Measurements from ENCODE around the gene EIF3F. TPM values are rescaled to one million over a fixed set of nuclear protein-coding genes. Genes with fewer than 3 reads are reported as not detected.

The EIF3F gene
- total RNA-seq: 310 and 312 TPM in 2 replicates

DNA sequence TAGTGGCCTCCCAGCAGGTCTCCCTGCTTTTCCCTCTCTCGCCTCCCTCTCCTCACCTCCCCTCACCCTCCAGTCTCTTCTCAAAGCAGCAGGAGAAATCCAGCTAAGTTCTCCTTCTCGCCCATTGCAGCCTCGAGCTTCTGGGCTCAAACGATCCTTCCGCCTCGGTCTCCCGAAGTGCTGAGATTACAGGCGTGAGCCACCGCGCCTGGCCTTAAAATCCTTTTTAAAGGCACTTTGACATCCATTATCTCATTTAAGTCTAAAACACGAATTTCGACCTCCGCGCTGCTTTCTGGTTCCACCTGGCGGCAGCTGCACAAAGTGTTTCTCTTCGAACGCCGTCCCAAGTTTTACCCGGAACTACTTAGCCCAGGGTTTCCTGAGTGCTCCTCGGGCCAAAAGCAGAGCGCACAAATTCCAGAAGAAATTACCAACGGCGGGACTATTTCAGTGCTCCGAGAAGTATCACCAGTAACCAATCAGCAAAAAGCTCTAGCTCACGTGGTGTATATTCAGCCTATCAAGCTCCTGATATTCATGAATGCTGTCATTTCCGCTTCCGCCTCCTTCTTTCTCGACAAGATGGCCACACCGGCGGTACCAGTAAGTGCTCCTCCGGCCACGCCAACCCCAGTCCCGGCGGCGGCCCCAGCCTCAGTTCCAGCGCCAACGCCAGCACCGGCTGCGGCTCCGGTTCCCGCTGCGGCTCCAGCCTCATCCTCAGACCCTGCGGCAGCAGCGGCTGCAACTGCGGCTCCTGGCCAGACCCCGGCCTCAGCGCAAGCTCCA is at the start of gene EIF3F:
Gene EIF3F (plus strand): TSS at position 570 of the 792 bp plus-strand sequence. CDS start 16 bp downstream, at position 586.

DNA sequence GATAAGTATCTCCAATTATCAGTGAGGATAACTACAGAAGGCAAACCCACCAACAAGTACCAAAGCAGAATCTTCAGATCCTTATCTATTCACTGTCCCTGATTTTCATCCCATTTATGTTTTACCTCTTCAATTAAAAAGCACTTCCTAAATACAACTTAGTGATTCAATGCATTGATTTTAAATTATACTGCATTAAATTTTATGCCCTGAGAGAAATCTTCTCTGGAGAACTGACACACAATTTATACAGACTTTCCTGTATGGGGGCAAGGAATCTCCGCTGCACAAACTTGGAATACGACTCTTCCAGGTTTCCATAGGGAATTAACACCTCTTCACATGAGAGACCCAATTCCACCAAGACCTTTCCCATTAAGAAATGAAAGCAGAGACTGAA is 45.5 kb upstream of the EIF3F start, which contains the start of gene OR10A3:
Gene OR10A3 (minus strand): TSS at position 101 of the 400 bp plus-strand sequence. CDS start 2,188 bp downstream, outside the sequence.

GRCh38 chr11:7965386-7965785 is 21.8 kb upstream of the EIF3F start, which contains the start of gene NLRP10:
NLRP10 (minus strand) TSS chr11:7965447; CDS start chr11:7963495, 1,952 bp downstream.

Small RNA genes lying within 50 kb of the gene (small RNA-seq; reads per million reads assigned to genes)
- 0.13 reads per million for gene COX6CP5 (ENCODE audit: low replicate concordance)

Other genes starting within 250 kb of the EIF3F start
- gene OR5P2, start 190.4 kb upstream of the EIF3F start, total RNA-seq: not detected in 2 replicates
- not detected in 2 replicates for gene OR5P3, start 156.5 kb upstream of the EIF3F start, total RNA-seq
- gene OR10A6, start 56.1 kb upstream of the EIF3F start, total RNA-seq: under 0.01 TPM in 1 of 2 replicates, not detected in the other
- not detected in 2 replicates for gene OR10A3, start 45.6 kb upstream of the EIF3F start, total RNA-seq
- gene NLRP10, start 21.9 kb upstream of the EIF3F start, total RNA-seq: under 0.01 and 3.4 TPM in 2 replicates
- 0.57 and 0.88 TPM in 2 replicates for gene TUB, start 93.9 kb downstream of the EIF3F start, total RNA-seq
- gene RIC3, start 181.7 kb downstream of the EIF3F start, total RNA-seq: not detected in 2 replicates